KBM-7 (cell line): ENCODE measurements around the gene GALNT13.

ENCODE experiments used
- DNase-seq: peaks from one replicate; pipeline ENCODE4 v3.0.0-alpha.2; 2015
- in situ Hi-C: fragments of 300-500 bp; cut with MboI; formaldehyde crosslinking; loops from 2 replicates; pipeline ENCODE4 v1.14.3; 2020; ENCODE audit warnings: low sequenced_read_pairs, low pct_unique_long_range_greater_than_20kb, mixed read lengths

Gene GALNT13

DNA sequence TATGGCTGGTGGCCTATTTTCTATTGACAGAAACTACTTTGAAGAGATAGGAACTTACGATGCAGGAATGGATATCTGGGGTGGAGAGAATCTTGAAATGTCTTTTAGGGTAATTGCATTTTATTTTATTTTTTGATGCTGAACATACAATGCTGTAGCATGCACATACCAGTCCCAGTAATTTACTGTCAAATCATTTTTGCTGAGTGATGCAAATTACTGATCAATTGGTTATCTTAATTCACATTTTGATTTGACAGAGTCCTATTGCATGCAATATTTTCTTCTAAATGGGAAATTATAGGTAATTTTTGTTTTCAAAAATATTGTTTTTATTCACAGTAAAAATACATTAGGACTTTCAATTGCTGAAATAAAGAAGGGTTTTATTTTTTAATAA lies 387.3 kb downstream of the GALNT13 start:
- DNase-seq, result no peak
- in situ Hi-C loops, result no loop called here

DNA sequence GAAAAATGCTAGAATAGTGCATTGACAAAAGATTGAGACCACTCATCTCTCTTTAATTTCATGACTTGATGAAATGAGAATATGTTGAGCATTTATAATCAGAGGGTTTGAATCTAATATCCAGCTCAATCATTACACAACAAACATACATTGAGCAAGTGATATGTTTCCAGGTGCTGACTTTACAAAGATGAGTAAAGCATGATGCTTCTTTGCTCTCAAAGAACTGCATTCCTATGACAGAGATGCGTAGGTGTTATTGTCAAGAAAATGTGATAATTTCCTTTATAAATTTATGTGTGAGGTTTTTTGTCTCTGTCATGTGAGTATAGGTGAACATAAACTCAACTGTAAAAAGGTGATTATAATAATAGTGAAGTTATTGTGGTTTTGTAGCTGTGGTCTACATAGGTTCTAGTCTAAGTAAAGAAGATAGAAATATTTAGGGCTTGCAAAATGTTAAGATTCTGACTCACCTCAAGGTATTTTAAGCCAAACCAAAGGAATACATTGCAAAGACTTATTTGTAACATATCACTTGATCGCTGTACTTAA lies 389.8 kb downstream of the GALNT13 start:
- in situ Hi-C loops, result no loop called here
- no peak for DNase-seq

DNA sequence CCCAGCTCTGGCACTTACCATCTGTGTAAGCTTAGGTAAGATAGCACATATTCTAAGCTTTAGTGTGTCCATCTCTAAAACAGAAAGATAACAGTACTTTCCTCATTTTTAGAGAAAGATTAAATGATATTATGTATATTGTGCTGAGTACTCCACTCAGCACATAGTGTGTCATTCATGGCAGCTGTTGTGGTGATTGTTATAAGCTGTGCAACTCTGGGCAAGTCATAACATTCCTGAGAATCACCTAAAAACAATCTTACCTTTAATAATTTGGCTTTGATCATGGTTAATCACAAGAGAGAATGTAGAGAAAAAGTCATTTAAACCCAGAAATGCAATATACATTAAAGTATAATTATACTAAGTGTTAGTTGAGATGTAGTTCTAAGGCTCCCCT lies 391.5 kb downstream of the GALNT13 start:
- in situ Hi-C loops, result no loop called here
- DNase-seq, result no peak

DNA sequence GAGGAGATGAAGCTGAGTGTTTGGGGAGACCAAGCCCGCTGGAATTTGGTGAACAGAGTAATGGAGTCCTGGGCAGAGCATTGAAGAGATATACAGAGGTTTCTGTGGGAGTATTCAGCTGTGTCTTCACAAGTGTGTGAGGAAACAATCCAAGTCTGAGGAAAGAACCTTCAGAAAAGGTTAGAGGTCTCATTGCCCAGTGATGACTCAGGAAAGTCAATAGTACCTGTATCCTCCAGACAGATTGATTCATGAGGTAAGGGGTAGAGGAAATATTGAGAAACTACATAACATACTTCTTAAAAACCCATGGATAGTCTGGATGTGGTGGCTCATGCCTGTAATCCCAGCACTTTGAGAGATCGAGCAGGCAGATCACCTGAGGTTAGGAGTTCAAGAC lies 392.3 kb downstream of the GALNT13 start:
- in situ Hi-C loops, result no loop called here
- no peak for DNase-seq

DNA sequence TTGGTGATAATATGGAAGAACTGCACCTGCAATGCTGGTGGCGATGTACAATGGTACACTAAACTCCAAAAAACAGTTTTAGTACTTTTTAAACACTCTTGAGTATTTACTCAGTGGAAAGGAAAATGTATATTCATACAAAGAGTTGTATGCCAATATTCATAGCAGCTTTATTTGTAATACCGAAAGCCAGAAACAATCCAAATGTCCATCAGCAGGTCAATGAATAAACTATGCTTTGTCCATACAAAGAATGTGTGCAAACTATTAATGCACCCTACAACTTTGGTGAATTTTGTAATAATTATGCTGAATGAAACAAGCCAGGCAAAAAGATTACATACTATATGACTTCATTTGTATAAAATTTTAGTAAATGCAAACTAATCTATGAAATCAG lies 396.3 kb downstream of the GALNT13 start:
- no peak for DNase-seq
- in situ Hi-C loops, result no loop called here

DNA sequence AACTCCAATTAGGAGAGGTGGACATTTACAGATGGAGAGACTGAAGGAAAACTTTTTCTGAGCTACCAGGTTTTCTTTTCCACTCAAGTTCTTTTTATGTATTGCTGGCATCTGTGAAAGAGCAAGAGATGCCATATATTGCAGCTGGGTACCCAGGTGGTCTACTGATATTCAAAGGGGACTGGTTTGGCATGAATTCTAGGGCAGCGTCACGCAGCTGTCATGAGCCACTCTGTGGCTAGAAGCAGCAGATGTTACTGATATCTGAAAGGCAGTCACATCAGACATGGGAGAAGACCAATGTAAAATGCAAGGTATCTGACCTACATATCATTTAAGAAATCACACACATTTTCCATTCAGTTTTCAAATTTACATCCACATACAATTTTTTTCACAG lies 408.8 kb downstream of the GALNT13 start:
- DNase-seq, result no peak
- in situ Hi-C loops, result no loop called here

DNA sequence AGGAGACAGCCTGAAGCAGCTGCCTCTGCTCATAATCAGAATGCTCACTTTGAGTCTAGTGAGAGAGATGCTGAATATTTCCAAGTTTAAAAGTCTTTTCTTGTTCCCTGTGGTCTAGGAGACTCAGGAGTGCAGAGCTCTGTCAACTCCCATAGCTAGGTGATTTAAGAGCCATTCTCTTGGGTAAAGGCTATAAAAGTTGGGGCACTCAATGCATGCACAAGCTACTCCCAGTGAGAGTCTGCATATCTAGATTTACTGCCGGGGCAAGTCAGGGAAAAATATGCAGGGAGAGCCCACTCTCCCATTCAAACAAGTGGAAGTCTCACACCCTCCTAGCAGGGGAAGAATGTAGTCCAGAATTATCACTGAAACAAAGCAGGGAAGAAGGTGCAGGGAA lies 418.1 kb downstream of the GALNT13 start:
- in situ Hi-C loops, result no loop called here
- DNase-seq, result no peak

DNA sequence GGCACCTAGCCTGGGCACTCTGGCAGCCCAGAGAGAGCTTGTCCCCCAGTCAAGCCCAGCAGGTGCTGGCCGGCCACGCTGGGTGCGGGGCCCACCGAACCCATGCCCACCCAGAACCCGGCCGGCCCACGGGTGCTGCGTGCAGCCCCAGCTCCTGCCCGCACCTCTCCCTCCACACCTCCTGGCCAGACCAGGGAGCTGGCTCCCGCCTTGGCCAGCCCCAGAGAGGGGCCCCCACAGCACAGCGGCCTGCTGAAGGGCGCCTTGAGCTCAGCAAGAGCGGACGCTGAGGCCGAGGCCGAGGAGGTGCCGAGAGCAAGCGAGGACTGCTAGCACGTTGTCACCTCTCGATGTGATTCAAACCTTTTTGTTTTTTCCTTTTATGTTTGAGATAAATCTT lies 419.8 kb downstream of the GALNT13 start:
- no peak for DNase-seq
- in situ Hi-C loops, result no loop called here

DNA sequence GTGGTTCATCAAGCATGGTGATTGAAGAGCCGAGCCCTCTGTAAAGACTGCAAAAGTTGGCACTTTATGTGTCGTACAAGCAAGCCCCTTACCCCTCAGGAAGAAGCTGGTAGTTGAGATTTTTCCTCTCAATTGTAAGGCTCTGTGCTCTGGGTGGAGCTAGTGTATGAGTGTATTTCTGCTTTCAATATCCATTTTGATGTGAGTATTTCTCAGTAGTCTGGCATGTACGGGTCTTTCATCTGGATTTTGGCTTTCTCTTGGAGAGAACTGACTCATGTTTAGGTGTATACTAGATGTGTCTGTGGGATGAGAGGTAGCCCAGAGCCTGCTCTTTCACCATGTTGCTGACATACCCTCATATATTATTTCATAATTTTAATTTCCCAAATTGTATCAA lies 420.2 kb downstream of the GALNT13 start:
- in situ Hi-C loops, result no loop called here
- DNase-seq, result no peak

DNA sequence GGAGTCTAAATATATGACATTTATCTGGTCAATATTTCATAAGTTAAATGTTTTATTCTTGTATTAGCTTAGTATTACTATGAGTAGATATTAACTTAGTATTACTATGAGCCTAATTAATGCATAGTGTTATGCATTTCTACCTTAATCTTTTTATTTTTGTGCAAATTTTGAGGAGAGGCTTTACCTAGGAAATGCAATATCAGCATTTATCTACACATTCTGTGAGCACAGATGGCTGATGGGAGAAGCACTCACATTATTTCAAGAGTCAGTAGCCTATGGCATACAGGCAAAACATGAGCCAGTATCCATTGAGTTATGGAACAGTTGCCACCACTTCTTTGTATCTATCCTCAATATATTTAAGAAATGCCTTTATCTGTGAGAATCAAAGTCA lies 422.1 kb downstream of the GALNT13 start:
- DNase-seq, result no peak
- in situ Hi-C loops, result no loop called here

DNA sequence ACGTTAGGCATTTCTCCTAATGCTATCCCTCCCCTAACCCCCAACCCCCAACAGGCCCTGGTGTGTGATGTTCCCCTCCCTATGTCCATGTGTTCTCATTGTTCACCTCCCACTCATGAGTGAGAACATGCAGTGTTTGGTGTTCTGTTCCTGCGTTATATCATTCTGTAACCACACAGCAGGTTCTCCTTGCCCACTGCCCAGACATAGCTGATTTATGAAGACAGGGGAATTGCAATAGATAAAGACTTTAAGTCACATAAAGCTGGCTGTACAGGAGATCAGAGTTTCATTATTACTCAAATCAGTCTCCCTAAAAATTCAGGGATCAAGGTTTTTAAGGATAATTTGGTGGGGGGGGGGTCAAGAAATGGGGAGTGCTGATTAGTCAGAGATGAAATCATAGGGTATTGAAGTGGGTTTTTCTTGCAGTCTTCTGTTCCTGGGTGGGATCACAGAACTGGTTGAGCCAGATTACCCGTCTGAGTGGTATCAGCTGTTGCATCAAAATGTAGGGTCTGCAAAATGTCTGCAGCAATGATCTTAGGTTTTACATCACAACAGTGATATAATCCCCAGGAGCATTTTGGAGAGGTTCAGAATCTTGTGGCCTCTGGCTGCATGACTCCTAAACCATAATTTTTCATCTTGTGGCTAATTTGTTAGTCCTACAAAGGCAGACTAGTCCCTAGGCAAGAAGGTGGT lies 434.7 kb downstream of the GALNT13 start:
- in situ Hi-C loops, result no loop called here
- no peak for DNase-seq

DNA sequence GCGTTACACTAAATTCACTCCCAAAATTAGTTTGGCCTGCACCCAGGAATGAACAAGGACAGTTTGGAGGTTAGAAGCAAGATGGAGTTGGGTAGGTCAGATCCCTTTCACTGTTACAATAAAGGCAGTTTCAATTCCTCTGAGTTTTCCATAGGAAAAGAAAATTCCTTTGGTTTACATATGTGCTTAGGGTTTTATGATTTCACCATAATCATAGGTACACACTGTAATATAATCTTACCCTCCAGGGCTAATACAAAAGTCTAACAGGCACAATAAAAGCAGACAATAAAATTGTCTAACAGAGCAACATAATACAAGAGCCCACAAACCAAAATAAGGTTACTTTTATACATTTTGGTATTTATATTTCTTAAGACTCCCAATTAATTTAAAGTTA lies 435.3 kb downstream of the GALNT13 start:
- no peak for DNase-seq
- in situ Hi-C loops, result no loop called here

DNA sequence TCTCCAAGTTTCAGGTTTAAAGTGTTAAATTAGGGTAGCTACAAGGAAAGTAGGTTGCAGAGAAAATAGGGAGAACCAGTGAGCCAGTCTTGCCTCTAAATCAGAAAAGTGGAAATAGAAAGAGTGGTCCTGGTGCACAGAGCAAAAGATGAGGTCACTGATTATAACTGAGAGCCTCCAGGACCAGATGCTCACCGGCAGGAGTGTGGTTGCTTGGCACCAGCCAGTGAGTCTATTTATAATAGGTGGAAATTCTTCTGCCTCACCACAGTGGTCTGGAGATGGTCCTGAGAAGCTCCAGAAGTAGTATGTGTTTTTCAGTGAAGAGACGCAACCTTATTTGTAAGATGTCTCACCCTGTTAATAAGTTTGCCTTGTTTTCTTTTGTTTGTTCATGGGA lies 452.9 kb downstream of the GALNT13 start:
- DNase-seq, result no peak
- in situ Hi-C loops, result no loop called here

DNA sequence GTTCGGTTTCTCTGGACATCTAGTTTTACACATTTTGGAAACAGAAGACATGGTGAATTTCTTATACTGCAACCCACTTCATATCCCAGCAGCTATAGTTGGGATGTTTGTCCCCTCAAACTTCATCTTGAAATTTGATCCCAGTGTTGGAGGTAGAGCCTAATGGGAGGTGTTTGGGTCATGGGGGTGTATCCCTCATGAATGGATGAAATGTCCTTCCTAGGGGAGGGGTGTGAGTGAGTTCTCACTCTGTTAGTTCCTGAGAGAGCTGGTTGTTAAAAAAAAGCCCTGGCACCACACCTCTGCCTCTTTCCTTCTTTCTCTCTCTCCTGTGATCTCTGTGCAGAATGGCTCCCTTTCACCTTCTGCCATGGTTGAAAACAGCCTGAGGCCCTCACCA lies 457.8 kb downstream of the GALNT13 start:
- DNase-seq, result no peak
- in situ Hi-C loops, result no loop called here

DNA sequence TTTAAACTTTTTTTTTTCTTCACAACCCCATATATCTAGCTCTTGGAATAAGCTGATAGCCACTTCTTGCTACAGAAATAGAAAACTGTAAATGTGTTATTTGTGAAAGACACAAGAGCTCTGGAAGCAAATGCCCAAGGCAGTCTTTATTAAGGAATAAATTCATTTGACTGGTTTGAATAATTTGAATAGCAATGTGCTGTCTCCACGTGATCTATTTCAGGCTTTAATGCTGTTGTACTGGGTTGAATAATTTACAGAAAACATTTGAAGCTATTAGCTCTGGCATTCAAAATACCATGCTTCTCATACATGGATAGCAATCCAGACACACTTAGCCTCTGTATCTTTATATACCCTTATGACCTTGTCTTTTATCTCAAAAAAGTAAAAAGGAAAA lies 460.1 kb downstream of the GALNT13 start:
- in situ Hi-C loops, result no loop called here

DNA sequence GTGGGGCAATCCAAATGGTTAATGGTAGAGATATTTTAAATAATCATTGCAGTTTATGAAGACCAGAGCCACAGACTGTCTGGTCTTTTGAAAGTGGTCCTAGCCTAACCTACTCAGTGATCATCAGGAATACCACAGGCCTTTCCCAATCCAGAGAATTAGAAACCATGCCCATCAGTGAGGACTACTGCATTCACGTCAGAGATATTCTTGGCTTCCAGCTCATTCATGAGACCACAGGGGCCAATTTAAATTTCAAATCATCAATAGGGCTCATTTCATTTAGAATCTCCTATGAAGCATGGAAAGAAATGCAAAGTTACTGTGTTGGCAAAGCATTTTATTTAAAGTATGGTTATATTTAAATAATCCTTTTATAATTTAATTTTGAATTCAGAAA lies 464.5 kb downstream of the GALNT13 start:
- DNase-seq, result no peak
- in situ Hi-C loops, result no loop called here

More for the DNA sequence above, 460.1 kb downstream of the GALNT13 start:
- DNase-seq, result no peak

DNA sequence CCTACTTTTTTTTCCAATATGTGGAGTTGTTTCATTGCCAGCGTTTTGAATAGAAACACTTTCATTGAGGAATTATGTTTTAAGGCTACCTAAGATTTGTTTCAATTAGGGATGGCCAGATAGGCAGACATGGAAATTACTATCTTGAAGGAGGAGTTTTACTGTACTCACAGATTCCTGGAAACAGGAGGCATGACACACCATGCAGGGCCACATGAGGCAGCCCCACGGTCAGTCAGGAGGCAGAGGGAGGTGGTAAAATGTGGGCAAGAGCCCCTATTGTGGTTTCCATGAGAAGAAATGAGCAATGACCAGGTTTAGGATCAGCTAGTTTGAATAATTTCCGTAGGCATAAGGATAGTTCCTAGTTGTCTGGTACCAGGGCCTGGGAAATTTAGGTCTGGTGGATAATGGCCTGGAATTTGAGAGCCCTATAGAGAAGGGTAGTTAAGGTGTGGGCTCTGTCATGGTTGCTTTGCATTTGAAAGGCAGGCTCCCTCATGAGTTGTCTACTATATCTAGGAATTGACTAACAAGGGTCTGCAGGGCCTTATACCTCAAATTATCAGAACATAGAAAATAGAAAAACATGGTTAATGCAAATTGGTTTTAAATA lies 466.7 kb downstream of the GALNT13 start:
- DNase-seq, result no peak
- in situ Hi-C loops, result no loop called here

DNA sequence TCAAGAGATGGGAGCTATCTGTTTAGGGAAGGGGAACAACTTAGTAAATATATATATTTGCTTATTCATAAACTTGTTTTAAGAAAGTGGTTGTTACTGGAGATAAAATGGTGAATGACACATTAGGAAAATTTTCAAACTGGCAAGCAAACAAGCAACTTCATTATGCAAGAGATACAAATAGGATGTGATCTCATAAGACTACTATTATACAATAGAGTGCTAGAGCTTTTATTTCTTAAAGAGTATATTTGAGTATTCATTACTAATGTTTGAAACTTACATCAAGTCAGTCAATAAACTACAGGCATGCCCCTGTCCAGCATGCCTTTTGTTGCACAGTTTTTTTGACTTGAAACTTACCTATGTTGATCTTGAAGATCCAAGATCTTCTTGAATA lies 471.6 kb downstream of the GALNT13 start:
- in situ Hi-C loops, result no loop called here
- DNase-seq, result no peak

DNA sequence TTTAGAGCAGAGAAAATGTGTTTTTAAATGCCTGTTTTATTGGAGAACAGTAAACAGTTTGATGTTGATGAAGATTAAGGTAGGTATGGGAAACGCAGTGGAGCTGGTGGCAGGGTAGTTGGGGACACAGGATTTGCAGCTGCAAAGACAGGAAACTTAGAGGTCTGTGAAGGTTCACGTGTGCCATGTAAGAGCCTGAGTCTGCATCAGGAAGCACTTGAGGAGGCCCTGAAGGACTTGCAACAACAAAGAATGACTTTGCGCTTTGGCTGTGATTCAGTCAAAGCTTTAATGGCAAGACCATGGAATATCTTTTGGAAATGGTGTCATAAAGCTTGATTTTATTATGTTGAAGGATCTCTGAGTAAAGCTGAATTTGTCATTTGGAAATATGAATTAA lies 479.2 kb downstream of the GALNT13 start:
- DNase-seq, result no peak
- in situ Hi-C loops, result no loop called here

DNA sequence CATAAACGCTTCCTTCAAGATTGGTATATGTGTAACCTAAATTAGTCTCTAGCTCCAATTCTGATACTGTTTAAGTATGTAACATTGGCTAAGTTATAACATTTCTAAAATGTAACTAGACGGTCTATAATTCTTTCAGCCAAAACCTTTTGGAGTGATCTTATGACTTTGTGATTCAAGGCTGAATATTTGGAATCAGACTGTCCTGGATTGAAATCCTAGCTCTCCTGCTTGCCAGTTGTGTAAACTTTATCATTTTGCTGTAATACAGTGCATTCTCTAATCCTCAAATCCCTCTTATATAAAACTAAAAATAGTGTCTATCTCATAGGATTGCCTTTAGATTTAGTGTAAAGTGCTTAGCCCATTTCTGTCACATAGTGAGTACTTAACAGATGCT lies 489.6 kb downstream of the GALNT13 start:
- no peak for DNase-seq
- in situ Hi-C loops, result no loop called here

DNA sequence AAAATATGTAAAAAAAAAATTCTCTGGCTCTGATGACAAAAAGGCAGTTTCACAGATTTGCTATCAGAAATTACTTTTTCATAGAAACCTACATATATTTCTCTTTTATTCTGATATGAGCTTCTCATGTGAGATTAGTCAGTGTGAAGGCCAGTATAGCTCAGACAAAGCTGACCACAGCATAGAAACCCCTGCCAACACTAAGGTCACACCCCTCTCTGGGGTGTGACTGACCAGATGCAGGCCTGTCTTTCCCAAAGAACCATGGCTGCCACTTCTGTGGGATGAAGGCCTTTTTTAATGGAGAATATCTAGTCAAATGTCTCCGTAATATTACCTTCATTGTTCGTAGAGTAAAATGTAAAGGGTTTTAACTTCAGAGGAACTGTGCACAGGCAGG lies 496.4 kb downstream of the GALNT13 start:
- no peak for DNase-seq
- in situ Hi-C loops, result no loop called here
